GM18519 (cell line): ENCODE measurements around the gene DAPK2.
"Not testable (repeated sequence)": the region's sequence is repeated elsewhere in the genome, so short reads cannot be mapped to it uniquely, and the experiment has no call there.

ENCODE experiments used
- ATAC-seq: cut with Tn5 transposase; IDR thresholded peaks from one replicate; pipeline ENCODE4 v1.9.1; 2021; ENCODE audit warnings: mild to moderate bottlenecking, moderate library complexity; ENCODE audit not compliant: unreplicated experiment, low FRiP score

Gene DAPK2

DNA sequence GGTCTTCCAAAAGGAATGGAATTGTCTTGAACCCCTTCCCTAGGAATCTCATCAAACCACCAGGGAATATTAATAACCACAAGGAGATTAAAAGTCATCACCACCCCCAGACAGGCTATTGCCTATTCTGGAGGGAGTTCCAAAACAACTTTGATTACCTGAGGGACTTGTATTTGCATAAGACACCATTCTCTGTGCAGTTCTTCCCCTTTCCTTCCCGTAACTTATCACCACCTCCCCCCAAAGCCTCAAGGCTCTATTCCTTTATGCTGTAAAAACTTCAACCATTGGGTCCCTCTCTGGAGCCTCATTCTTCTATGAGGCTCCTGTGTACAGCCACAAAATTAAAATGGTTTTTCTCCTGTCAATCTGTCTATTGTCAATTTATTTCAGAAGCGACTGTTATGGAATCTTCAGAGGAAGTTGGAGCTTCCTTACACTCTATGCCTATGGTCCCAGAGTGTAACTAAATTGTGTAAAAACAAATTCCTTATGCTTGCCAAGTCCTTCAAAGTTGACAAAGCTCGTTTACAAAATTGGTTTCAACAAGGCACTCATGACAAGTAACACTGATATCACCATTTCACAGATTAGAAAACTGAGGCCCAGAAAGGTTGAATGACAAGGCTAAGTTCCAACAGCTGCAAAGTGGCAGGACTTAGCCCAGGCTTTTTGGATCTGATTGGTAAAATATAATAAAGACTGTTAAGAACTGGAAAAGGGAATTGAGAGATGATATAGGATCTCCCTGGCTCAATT lies 144.2 kb downstream of the DAPK2 start:
- ATAC-seq: no peak

DNA sequence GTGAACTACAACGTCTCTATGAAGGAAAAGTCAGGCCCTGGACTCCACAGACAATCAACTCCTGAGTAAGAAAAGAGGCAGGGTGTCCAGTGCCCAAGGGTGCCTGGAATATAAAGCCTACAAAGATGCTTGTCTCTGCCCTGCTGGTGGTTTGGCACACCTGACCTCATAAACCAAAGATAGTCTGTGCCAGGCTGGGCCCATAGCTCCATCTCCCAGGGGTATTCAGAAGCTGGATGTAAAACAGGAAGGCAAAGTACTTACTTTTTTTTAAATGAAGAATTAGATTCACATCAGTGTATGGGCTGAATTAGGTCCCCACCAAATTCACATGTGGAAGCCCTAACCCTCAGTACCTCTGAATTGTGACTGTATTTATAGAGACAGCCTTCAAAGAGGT lies 146.0 kb downstream of the DAPK2 start:
- no peak for ATAC-seq

DNA sequence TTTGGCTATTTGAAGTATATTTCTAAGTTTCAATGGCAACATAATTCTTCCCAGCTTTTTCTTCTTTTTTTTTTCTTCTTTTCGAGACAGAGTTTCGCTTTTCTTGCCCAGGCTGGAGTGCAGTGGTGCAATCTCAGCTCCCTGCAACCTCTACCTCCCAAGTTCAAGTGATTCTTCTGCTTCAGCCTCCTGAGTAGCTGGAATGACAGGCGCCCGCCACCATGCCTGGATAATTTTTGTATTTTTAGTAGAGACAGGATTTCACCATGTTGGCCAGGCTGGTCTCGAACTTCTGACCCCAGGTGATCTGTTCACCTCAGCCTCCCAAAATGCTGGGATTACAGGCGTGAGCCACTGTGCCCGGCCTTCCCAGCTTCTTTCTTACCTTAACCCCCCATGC lies 146.7 kb downstream of the DAPK2 start:
- not testable (repeated sequence) for ATAC-seq

DNA sequence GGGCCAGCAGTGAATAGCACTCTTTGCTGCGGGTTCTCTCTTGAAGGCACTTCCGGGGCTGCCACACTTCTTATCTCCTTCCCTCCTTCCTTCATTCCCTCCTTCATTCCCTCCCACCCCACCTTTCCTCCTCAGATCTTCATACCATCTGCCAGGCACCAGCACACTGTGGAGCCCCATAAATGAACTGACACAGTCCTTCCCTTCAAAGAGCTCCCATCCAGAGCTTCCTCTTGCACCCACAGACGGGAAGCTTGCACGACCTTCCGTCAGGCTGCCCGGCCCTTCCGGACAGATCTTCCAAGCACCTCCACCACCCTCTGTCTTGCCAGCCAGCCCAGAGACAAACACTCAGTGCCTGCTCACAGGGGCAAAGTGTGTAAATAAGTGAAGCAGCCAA lies 147.1 kb downstream of the DAPK2 start:
- no peak for ATAC-seq

DNA sequence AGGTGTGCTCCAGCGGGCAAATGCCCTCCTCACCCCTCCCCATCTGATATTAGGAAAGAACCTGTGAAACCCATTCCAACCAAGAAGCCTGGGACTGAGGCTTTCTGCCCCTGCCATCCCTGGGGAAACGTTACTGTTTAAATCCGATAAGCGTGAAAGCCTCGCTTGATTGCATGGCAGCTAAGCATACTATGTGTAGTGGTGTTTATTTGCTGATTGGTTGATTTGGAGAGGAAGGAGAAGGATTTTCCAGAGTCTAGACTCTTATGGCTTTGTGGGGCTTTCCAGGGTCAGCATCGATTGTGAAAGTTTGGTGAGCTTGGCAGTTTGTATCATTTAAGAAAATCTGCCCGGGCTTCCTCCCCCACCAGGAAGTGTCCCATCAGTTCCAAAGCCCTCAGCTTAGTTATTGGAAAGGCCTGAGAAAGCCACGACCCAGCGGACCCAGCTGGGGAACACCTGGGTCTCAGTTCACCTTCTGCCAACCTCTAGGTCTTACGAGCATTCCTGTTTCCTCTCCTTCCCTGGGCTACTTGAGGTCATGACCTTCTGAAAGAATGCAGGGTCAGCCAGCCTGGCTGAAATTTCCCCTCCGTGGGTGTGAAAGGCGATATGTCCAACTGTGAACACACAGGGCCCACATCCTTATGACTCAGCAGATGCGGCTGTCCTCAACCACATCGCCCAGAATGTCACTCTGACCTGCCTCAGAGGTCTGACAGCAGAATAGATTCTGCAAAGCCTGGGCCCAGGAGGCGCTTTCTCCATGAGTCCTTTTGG lies 149.8 kb downstream of the DAPK2 start:
- ATAC-seq: peak; percentile 37

DNA sequence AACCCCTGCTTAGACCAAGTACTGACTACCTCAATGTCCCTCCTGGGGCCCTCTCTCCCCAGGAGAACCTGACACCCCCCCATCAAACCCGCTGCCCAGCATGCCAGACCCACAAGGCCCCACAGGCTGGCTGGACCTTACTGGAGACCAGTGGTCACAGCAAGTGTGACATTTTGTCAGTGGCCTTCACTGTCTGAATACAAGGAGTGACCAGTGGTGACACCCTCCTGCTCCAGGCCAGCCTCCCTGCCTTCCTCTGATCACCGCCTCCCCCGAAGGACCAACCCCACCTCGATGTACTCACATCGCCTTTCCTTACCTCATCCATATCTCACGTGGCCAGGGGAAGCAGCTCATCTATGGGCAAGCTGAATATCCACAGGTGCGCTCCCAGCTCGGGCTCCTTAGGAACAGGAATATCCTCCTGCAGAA lies 150.5 kb downstream of the DAPK2 start:
- no peak for ATAC-seq

DNA sequence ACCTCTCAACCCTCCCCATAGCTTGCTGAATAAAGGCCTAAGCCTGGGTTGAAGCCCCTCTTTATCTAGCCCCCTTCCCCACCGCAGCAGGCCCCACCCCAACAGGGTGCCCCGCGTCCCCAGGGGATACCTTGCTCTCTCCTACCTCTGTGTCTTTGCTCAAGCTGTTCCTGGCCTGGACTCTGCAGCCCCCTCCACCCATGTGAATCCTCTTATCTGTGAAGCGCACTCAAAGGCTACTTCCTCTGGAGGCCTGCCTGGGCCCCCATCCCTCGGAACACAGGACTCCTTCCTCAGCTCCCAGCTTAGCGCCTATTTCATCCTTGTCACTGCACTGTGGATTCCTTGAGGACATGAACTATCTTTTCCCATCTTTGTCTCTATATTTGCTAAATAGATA lies 151.1 kb downstream of the DAPK2 start:
- no peak for ATAC-seq

DNA sequence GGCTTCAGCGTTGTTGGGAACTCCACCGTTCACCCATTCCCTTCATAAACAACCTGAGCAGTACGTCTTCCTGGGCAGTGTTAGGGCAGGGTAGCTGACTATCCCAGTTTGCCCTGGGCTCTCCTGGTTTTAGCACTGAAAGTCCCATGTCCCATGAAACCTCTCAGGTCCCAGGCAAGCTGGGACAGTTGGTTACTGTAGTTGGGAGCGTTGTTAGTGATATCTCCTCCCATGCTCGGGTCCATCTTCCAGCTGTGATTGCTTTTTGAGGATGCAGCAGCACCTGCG lies 151.7 kb downstream of the DAPK2 start:
- no peak for ATAC-seq

DNA sequence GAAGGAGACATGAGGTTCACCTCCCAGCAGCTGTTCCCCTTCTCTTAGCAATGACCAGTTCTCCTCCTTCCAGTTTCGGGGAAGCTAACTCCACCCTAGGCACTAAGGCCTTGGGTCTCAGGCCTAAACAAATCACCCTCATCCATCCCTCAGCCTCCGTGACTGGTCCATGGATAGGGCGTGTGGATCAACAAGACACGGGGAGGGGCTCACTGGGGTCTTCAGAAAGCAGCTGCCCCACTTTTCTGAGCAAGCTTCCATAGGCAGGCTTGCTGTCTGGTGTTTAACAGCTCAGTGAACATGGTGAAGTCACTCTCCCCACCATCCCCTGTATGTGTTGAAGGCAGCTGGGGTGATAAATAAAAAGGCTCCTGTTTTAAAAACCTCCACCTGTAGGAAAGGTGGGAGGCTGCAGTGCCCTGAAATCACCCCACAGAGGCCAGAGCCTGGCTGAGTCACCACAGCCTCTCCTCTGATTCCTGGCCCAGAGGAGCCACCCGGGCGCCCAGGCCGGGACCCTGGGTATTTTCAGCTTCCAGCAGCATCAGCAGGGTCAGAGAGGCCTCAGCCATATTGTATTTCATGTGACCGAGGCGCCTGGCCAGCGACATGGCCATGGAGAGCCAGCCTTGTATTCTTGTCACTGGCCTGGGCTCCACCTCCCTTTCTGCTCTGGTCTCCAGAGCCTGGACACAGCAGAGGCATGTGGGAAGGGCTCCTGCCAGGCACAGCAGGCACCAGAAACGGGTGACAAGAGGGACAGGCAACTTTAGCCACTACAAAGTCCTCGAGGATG lies 152.2 kb downstream of the DAPK2 start:
- ATAC-seq: no peak

DNA sequence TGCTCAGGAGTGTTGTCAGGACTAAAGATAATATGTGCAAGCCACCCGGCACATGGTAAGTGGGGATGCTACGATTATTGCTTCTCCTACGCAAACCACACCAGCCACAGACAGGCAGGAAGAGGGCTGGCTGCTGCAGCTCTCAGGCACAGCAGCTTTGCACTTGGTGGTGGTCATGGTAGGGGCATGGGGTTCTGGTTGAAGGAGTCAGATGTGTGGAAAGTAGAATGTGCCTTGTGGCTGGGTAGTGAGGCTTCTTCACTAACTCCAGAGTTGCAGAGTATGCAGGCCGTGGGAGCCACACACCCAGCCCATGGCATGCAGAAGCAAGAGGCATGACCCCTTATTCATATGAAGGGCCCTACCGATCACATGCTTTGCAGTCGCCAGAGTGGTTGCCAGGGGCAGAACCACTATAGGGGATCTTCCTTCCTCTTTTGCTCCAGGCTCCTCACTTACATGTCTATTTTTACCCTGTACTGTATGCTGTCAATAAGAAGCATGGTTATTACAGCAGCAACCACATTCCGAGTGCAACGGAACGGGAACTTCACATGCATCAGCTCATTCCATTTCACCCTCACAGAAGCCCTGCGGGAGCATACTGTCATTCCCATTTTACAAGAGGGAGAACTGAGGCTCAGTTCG lies 153.4 kb downstream of the DAPK2 start:
- no peak for ATAC-seq

DNA sequence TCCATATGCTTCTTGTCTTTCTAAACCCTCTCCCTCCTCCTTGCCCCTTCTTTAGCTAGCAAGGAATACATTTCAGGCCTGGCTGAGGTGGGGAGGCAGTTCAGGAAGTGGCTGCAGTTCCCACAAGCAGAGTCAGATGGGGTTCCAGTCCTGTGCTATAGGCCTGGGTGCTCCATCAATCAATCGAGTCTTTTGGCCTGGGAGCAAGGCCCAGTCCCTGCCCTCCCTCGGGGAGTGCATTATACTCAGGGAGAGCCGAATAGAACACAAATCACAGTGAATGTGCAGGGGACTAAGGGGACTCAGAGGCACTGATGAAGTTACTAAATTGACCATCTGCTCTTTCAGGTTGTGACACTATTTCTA lies 154.5 kb downstream of the DAPK2 start:
- ATAC-seq: no peak

DNA sequence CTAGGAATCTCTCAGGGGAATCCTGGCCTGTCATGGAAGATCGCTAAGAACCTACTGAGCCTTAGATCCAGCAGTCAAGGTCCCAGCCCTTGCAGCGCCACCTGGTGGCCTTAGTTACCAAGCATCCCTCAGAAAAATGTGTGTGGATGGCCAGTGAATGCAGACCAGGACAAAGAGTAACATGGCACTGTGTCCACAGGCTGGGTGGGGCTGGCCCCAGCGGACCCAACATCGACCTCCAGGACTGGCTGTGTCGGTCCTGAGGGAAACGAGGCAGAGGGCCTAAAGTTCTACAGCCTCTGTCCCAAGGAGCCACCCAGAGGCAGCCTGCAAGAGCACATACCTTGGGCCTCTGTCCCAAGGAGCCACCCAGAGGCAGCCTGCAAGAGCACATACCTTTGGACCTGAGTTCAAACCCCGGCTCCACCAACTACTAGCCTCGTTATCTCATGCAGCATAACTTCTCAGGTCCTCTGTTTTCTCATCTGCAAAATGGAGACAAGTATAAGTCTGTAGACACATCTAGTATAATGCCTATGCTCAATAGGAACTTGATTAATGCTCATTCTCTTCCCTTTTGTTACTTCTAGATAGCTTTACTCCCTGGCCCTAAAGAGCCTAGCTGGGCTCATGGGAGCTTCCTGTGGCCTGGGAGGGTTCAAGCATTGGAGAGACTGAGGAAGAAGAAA lies 155.1 kb downstream of the DAPK2 start:
- ATAC-seq: no peak

DNA sequence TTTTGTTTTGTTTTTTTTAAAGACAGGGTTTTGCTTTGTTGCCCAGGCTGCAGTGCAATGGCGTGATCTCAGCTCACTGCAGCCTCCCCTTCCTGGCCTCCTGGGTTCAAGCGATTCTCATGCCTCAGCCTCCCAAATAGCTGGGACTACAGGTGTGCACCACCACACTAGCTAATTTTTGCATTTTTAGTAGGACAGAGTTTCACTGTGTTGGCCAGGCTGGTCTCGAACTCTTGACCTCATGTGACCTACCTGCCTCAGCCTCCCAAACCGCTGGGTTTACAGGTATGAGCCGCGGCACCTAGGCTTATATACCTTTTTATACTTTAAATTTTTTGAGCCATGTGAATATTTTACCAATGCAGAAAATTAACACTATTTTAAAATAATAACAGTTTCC lies 155.7 kb downstream of the DAPK2 start:
- ATAC-seq: no peak

DNA sequence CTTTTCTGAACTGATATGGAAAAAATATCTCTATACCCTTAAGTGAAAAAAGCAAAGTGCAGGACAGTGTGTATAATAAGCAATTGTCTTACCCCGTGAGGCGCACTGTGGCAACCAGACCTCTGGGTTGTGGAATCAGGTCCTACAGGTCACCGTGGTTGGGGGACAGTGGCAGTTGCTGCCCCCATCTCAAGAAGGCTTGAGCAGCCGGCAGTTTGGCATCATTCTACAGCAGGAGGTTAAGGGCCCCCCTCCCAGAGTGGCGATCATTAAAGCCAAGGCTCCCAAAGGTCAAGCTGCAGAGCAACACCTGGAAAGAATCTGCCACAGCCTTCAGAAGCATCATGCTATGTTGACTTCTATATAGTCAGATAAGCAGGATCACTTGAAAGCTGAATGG lies 156.5 kb downstream of the DAPK2 start:
- ATAC-seq: no peak

DNA sequence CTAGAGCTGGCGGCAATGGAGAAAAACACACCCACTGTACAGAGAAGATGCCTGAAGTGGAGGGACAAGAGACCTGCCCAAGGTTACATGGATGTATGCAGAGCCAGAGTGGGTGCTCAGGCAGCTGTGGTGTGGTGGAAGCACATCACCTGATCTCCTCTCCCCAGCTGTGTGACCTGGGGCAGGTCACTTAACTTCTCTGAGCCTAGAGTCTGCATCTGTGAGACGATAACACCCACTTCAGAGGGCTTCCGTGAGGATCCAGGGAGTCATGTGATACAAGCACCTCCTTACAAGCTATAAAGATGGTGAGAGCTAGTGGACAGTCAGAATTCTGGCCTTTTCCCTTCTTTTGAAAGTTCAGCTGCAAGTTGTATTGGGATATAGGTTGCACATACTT lies 157.5 kb downstream of the DAPK2 start:
- no peak for ATAC-seq

DNA sequence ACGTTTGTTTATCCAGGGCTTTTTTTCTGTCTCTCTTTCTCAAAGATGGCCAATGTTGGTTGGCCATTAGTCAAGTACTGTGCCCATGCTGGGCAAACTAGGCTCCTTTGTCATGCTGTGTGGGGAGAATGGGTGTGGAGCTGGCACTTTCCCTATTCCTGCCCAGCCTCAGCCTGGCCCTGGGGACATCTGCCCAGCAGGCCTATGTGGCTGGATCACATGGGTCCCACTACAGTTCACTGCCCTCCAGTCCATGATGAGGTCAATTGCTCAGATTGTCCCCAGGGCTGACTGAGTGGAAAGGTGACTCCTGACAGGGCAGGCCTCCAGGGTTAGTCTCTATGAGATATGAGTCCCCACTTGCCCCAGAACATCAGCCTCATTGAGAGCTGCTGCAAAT lies 158.1 kb downstream of the DAPK2 start:
- ATAC-seq: no peak

DNA sequence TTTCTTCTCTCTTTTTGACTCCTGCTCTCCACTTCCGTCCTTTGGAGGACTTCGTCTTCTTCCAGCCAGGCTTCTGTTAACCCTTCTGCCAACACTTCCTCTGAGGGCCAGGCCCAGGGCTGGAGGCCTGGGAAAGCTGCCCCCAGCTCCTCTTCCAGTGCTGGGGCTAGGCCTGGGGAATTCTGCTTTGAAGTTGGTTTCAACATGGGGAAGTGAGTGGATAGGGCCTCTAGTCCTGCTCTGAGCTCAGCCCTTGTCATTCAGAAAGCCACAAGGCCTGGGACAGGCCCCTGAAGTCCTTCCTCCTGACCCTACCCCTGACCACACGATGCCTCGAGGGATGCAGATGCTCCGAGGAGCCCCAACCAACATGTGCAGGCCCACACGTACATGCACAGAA lies 158.7 kb downstream of the DAPK2 start:
- no peak for ATAC-seq

DNA sequence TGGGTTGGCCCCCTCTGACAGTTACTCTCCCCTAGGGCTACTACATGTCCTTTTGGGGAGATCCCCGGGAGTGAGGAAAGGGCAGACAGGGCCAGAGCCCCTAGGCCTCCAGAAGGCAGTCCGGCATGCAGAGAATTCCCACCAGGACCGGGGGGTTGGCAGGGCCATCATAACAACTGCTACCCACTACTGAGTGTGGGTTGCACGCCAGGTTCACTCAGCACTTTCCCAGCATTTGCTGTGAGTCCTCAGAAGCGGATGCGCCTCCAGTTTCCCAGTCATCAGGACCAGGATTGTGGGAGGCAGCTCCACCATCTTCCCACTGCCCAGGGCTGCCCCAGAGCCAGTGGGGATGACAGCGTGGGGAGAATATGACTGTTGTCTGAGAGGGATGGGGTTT lies 161.3 kb downstream of the DAPK2 start:
- no peak for ATAC-seq

DNA sequence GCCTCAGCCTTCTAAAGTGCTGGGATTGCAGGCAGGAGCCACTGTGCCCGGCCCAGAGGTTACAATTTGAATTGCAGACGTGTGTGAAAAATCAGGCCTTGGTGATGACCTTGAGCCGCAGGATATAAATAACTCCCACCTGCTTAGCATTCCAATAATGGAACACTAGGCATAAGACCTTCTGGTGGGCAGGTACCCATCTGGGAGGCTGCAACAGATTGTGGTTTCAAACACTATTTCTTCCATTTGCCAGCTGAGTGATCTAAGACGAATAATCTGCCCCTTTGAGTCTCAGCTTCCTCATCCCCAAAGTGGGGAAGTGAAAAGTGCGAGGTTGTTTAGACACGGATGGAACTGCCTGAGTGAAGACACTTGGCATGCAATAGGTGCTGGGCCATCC lies 164.9 kb downstream of the DAPK2 start:
- ATAC-seq: no peak

DNA sequence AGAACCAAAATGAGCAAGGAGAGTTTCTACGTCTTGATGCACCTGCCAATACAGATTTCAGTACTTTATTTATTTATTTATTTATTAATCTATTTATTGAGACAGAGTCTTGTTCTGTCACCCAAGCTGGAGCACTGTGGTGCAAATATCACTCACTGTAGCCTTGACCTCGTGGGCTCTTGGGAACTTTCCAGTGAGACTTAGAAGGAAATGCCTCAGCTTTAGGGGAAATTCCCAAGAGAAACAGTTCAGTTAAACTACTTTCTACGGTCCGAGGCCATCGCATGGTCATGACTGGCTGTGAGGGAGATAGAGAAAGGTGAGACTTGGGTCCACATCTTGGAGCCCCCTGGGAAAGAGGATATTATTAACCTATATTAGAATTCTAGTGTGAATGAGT lies 165.5 kb downstream of the DAPK2 start:
- no peak for ATAC-seq

DNA sequence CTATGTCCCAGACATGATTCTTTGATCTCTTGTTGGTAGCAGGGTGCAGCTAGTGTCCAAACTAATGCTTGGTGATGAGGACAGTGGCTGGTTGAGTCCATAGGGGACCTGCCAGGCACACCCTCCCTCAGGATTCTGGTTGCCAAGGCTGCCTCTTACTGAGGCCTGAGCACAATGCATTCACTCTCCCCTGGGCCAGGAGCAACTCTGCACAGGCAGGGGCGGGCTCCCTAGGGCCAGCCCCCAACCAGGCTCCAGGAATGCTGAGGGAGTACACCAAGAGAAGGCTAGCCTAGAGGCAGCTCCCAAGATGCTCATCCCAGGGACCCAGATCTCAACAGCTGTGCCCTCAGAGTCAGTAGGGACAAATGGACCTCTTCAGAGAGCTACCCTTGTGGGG lies 166.3 kb downstream of the DAPK2 start:
- ATAC-seq: no peak
